HG02973 (cell line): Measurements from ENCODE around the gene ERCC4.
"Not testable (repeated sequence)": the region's sequence is repeated elsewhere in the genome, so short reads cannot be mapped to it uniquely, and the experiment has no call there.

Experiments used
- ATAC-seq: cut with Tn5 transposase; IDR thresholded peaks from one replicate; pipeline ENCODE4 v1.9.1; 2021; ENCODE audit warnings: moderate library complexity; ENCODE audit not compliant: unreplicated experiment

ERCC4 gene

DNA sequence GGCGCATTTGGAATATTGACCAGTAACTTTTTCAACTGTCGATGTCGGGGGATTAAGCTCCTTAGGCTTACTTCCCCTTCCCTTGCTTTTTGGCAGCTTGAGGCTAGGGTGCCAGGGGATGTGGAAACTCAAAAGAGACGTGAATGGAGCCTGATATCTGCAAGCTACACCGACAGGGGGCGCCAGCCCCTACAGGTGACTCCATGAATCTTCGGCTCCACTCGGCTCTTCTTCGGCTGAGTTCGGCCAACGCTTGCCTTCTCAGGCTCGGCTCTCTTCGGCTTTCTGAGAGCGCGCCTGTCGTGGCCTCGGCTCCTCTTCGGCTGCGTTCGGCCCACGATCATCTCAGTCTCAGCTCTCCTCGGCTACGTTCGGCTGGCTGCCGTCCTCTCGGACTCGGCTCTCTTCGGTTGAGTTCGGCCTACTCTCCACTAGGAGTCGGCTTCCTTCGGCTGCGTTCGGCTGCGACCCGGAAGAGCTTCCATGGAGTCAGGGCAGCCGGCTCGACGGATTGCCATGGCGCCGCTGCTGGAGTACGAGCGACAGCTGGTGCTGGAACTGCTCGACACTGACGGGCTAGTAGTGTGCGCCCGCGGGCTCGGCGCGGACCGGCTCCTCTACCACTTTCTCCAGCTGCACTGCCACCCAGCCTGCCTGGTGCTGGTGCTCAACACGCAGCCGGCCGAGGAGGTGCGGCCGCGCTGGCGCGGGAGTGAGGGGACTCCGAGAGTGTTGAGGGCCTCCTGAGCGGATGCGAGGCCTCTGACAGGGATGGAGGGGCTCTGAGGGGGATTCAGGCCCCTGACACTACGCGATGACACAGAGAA, at the start of gene ERCC4:
ERCC4 (plus strand) TSS at position 472 of the 827 bp plus-strand sequence; CDS start at position 484, 12 bp downstream.
- peak; percentile 96 for ATAC-seq

- no peak for ATAC-seq
These were observed 46.0 kb upstream of the ERCC4 start for GRCh38 chr16:13873835-13874438.

DNA sequence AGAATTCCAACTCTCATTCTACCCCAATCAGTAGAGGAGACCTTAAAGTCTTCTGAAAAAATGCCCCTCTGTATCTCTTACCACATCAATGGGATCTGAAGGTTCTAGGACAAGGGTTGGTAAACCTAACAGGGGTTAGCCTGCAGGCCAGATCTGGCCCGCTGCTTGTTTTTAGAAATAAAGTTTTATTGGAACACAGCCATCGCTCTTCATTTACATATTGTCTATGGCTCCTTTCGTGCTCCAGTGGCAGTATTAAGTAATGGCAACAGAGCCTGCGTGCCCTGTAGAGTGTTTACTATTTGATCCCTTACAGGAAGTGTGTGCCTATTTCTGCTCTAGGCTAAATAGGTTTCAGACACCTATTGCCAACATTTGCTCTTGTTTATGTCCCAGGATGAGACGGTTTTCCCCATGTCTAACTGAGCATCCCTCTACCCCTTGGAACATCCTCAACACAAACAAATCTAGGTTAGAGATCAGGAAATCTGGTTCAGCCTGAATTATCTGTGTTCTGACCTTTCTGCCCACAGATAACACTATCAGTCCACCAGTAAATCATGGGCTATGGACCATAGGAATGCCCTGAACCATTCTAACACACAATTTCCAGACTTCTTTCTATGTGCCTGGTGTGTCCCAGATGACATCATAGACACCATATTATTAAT, 44.2 kb upstream of the ERCC4 start:
- no peak for ATAC-seq

GRCh38 chr16:13883276-13883675, 36.7 kb upstream of the ERCC4 start:
- no peak for ATAC-seq

- no peak for ATAC-seq
These were observed 36.1 kb upstream of the ERCC4 start for GRCh38 chr16:13883881-13884280.

GRCh38 chr16:13885700-13886099, 34.3 kb upstream of the ERCC4 start:
- ATAC-seq: no peak

GRCh38 chr16:13886608-13887007, 33.3 kb upstream of the ERCC4 start:
- no peak for ATAC-seq

DNA sequence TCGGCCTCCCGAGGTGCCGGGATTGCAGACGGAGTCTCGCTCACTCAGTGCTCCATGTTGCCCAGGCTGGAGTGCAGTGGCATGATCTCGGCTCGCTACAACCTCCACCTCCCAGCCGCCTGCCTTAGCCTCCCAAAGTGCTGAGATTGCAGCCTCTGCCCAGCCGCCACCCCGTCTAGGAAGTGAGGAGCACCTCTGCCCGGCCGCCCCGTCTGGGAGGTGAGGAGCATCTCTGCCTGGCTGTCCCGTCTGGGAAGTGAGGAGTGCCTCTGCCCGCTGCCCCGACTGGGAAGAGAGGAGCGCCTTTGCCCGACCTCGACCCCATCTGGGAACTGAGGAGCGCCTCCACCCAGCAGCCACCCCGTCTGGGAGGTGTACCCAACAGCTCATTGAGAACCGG, 30.6 kb upstream of the ERCC4 start:
- ATAC-seq: not testable (repeated sequence)

DNA sequence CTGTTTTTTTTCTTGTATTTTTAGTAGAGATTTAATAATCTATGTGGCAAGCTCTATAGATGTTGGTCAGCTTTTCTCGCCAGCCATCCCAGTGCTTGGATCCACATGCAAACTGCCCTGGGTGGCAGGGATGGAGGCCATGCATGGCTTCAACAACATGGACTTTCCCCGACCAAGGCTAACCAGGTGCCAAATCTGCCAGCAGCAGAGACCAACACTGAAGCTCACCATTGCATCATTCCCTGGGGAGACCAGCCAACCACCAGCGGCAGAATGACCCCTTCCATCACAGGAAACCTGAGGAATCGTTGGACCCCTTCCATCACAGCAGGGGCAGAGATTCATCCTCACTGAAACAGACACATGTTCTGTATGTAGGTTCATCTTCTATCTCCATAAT, 27.7 kb upstream of the ERCC4 start:
- no peak for ATAC-seq

GRCh38 chr16:13895516-13895915, 24.4 kb upstream of the ERCC4 start:
- no peak for ATAC-seq

- ATAC-seq: no peak
These were observed 23.3 kb upstream of the ERCC4 start for GRCh38 chr16:13896543-13897182.

GRCh38 chr16:13897806-13898205, 22.1 kb upstream of the ERCC4 start:
- no peak for ATAC-seq

DNA sequence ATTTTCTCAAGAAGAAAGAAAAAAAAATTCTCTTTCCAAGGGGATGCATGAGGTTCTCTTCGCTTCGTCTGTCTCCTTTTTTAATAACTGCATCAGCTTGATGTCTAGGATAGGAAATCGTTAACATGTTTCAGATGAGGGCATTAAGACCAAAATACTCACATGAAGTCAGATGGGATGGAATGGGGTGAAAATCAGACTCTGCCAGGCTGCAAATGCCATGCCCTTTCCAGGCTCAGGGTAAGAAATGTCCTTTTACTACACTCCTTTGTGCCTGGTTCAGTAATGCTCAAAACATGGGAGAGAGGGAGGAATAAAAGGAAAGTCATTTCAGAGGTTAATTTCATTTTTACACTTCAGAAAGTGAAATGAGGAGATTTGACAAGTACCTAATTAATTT, 21.7 kb upstream of the ERCC4 start:
- ATAC-seq: no peak

GRCh38 chr16:13902052-13902451, 17.9 kb upstream of the ERCC4 start:
- ATAC-seq: no peak

DNA sequence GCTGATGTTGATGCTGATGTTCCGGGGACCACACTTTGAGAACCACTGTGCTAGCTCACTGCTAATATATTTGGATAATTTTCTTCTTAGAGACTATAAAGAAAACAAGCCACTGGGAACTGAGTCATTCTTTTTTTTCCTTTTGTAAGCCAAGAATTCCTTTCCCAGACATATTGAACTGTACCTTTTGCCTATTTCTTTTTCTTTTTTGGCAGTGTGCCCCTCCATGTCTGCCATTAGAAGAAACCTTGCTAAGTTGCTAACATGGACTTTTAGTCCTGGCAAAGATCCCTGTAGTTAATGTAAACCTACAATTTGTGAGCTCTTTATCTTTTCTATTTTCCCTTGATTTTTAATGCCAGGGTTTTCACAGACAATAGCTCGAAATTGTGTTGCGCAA, 17.3 kb upstream of the ERCC4 start:
- ATAC-seq: no peak

GRCh38 chr16:13904179-13904691, 15.7 kb upstream of the ERCC4 start:
- no peak for ATAC-seq

- not testable (repeated sequence) for ATAC-seq
These were observed 15.1 kb upstream of the ERCC4 start for GRCh38 chr16:13904822-13905221.

DNA sequence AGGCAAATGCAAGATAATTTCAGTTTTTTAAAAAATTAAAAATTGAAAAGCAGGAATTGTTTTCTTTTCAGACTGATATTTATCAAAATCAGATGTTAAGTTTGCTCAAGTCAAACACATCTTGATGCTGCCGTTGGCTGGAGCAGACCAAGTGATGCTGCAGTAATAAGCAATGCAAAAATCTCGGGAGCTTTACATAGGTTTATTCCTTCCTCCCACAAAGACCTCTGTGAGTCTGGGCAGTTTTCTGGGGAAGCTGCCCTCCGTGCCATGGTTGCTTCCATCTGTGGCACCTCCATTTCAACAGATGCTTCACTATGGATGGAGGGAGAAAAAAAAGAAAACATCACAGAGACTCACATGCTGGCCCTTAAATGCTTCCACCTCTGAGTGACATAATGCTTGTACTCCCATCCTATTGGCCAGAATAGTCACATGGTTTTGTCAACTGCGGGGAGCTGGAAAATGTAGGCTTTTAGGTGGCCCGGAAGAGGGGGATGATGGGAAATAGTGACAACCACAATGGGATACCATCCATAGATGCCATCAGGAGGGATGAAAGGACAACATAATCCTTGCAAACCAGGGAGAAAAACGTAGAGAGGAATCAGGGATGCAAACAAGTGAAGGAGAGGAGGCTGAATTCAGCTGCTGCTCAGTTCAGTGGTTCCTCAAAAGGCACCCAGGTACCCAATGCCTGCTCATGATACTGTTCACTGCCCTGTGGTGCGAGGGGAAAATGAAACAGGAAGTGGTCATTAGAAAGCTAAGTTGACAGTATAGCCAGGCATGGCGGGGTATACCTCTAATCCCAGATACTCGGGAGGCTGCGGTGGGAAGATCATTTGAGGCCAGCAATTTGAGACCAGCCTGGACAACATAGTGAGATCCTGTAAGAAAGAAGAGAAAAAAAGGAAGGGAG, 13.5 kb upstream of the ERCC4 start:
- no peak for ATAC-seq

GRCh38 chr16:13907431-13907830, 12.5 kb upstream of the ERCC4 start:
- no peak for ATAC-seq

- no peak for ATAC-seq
These were observed 10.9 kb upstream of the ERCC4 start for GRCh38 chr16:13909069-13909468.
